GM23248 (cell line): ENCODE measurements around the gene CST9. TPM values are rescaled to one million over a fixed set of nuclear protein-coding genes. Genes with fewer than 3 reads are reported as not detected.

ENCODE experiments used
- DNase-seq: peaks from one replicate; pipeline ENCODE4 v3.0.0-alpha.2; 2015
- H2AFZ ChIP-seq: fragments of 200-600 bp; sonication (generic); 2 replicates; pipeline ENCODE4 v1.6.1; 2016; ENCODE audit warnings: antibody characterized with exemption
- H3F3A ChIP-seq: fragments of 200-600 bp; sonication (generic); 2 replicates; pipeline ENCODE4 v1.6.1; 2016; ENCODE audit warnings: mild to moderate bottlenecking, antibody characterized with exemption, mixed run types; ENCODE audit not compliant: insufficient read depth
- H3K27ac ChIP-seq: fragments of 200-600 bp; sonication (generic); 2 replicates; pipeline ENCODE4 v1.5.1; 2016; ENCODE audit warnings: mild to moderate bottlenecking
- H3K27me3 ChIP-seq: fragments of 200-600 bp; sonication (generic); replicated peaks from 2 replicates; pipeline ENCODE4 v1.6.1; 2016; ENCODE audit warnings: mild to moderate bottlenecking; ENCODE audit not compliant: insufficient read depth
- H3K36me3 ChIP-seq: fragments of 200-600 bp; sonication (generic); 2 replicates; pipeline ENCODE4 v1.6.1; 2016; ENCODE audit warnings: low read depth, mild to moderate bottlenecking
- H3K4me1 ChIP-seq: fragments of 200-600 bp; sonication (generic); 2 replicates; pipeline ENCODE4 v1.6.1; 2016; ENCODE audit warnings: mild to moderate bottlenecking; ENCODE audit not compliant: insufficient read depth
- H3K4me2 ChIP-seq: fragments of 200-600 bp; sonication (generic); one replicate; pipeline ENCODE4 v1.6.1; 2016; ENCODE audit warnings: mild to moderate bottlenecking; ENCODE audit not compliant: unreplicated experiment
- H3K4me3 ChIP-seq: fragments of 200-600 bp; sonication (generic); 2 replicates; pipeline ENCODE4 v1.5.1; 2016; ENCODE audit warnings: mild to moderate bottlenecking
- H3K79me2 ChIP-seq: fragments of 200-600 bp; sonication (generic); 2 replicates; pipeline ENCODE4 v1.6.1; 2016; ENCODE audit warnings: mild to moderate bottlenecking; ENCODE audit not compliant: insufficient read depth
- H3K9ac ChIP-seq: fragments of 200-600 bp; sonication (generic); 2 replicates; pipeline ENCODE4 v1.6.1; 2016; ENCODE audit warnings: mild to moderate bottlenecking
- H3K9me2 ChIP-seq: fragments of 200-600 bp; sonication (generic); 2 replicates; pipeline ENCODE4 v1.6.1; 2016; ENCODE audit warnings: mixed run types, mild to moderate bottlenecking, moderate library complexity; ENCODE audit not compliant: insufficient read depth
- H3K9me3 ChIP-seq: fragments of 200-600 bp; sonication (generic); one replicate; pipeline ENCODE4 v1.6.1; 2017; ENCODE audit warnings: low read depth
- H4K20me1 ChIP-seq: fragments of 200-600 bp; sonication (generic); 2 replicates; pipeline ENCODE4 v1.6.0; 2016; ENCODE audit not compliant: insufficient read depth
- EZH2 ChIP-seq: fragments of 200-600 bp; sonication (generic); IDR thresholded peaks from 2 replicates; pipeline ENCODE4 v1.6.1; 2018; ENCODE audit warnings: antibody characterized with exemption, mild to moderate bottlenecking; ENCODE audit not compliant: insufficient read depth, poor library complexity, severe bottlenecking
- EZH2phosphoT487 ChIP-seq: fragments of 200-600 bp; sonication (generic); IDR thresholded peaks from 2 replicates; pipeline ENCODE4 v1.6.1; 2018; ENCODE audit warnings: antibody characterized with exemption, moderate library complexity, mild to moderate bottlenecking, low read depth; ENCODE audit not compliant: insufficient read depth
- WGBS, 2 experiments: methylation state at CpG; one replicate each; pipeline ENCODE4 v1.1.6; 2015 to 2017; ENCODE audit warnings: low lambda C conversion rate in 2 of 2, low coverage in 1 of 2; ENCODE audit errors: missing lambda C conversion rate in 2 of 2; 5-methylcytosine and 5-hydroxymethylcytosine counted together
- in situ Hi-C: fragments of 300-500 bp; cut with MboI; formaldehyde crosslinking; loops from 2 replicates; pipeline ENCODE4 v1.15.0; 2020
- polyA plus RNA-seq: library from polyadenylated mRNA; unstranded; fragments of >200 nt; fragmentation: Nextera tagmentation; extraction: Ambion mirVana; gene quantifications from 2 replicates; pipeline ENCODE4 v1.2.1, GENCODE V29; 2016
- total RNA-seq: library from RNA; depleted of rRNA; stranded (reverse); fragments of >200 nt; shearing (Covaris generic); gene quantifications from 2 replicates; pipeline ENCODE4 v1.2.3, GENCODE V29; 2014

Gene CST9
- total and polyA plus RNA-seq, 2 experiments from 2014 or later = not detected

GRCh38 chr20:23613676-23614075, 8.0 kb upstream of the CST9 start:
- Histone ChIP-seq H2AFZ (no peak overlapping the region), H3K4me3 (no peak overlapping the region), H3K27me3 (peaks cover 3% of the 10 kb centered on the region; the same call in 1 of the 2 replicates), H3K9ac (no peak overlapping the region), H3K79me2 (no peaks in the 10 kb centered on the region), H4K20me1 (no peaks in the 10 kb centered on the region), H3K4me2 (no peak overlapping the region), H3F3A (no peaks in the 10 kb centered on the region), H3K9me3 (no peaks in the 10 kb centered on the region), H3K27ac (no peak overlapping the region), H3K4me1 (no peaks in the 10 kb centered on the region), H3K36me3 (no peaks in the 10 kb centered on the region), H3K9me2 (no peaks in the 10 kb centered on the region)
- TF ChIP-seq EZH2 = no peak
- TF ChIP-seq EZH2phosphoT487 = no peak
- in situ Hi-C loops = loop anchor here (10.0 kb wide), 1 partner anchor 169 kb away; no protein-coding TSS in a partner anchor
- no peak for DNase-seq

GRCh38 chr20:23612396-23612795, 6.7 kb upstream of the CST9 start:
- no peaks in the 10 kb centered on the region for H3K9me3 ChIP-seq
- no peaks in the 10 kb centered on the region for H3K4me1 ChIP-seq
- no peak overlapping the region for H3K27ac ChIP-seq
- no peaks in the 10 kb centered on the region for H3K27me3 ChIP-seq
- TF ChIP-seq EZH2phosphoT487 (no peak), EZH2 (no peak)
- H3K36me3 ChIP-seq = no peaks in the 10 kb centered on the region
- no peak overlapping the region for H2AFZ ChIP-seq
- no peaks in the 10 kb centered on the region for H3K9me2 ChIP-seq
- H3F3A ChIP-seq = no peaks in the 10 kb centered on the region
- H3K4me3 ChIP-seq = no peak overlapping the region
- no peaks in the 10 kb centered on the region for H4K20me1 ChIP-seq
- WGBS, 2 experiments = 5 to 8% methylated on average over 2 of the region's 2 CpGs
- in situ Hi-C loops = loop anchor here (10.0 kb wide), 1 partner anchor 168 kb away; no protein-coding TSS in a partner anchor
- no peak overlapping the region for H3K4me2 ChIP-seq
- H3K9ac ChIP-seq = no peak overlapping the region
- no peaks in the 10 kb centered on the region for H3K79me2 ChIP-seq
- no peak for DNase-seq

- in situ Hi-C loops = loop anchor here (10.0 kb wide), 1 partner anchor 165 kb away; no protein-coding TSS in a partner anchor
- TF ChIP-seq EZH2phosphoT487 = no peak
- DNase-seq = no peak
Measured at GRCh38 chr20:23609486-23610109, 3.9 kb upstream of the CST9 start.

GRCh38 chr20:23608251-23608846, 2.6 kb upstream of the CST9 start:
- Histone ChIP-seq H3K27ac (no peak overlapping the region), H3F3A (no peaks in the 10 kb centered on the region), H3K9ac (no peak overlapping the region), H3K4me2 (no peak overlapping the region), H3K79me2 (no peaks in the 10 kb centered on the region), H4K20me1 (no peaks in the 10 kb centered on the region), H3K4me3 (no peak overlapping the region), H3K9me3 (no peaks in the 10 kb centered on the region), H3K4me1 (no peaks in the 10 kb centered on the region), H3K9me2 (no peaks in the 10 kb centered on the region), H3K36me3 (no peaks in the 10 kb centered on the region), H3K27me3 (no peaks in the 10 kb centered on the region), H2AFZ (no peak overlapping the region)
- TF ChIP-seq EZH2 (no peak), EZH2phosphoT487 (no peak)
- in situ Hi-C loops = no loop called here
- DNase-seq = no peak
- 75 to 78% methylated on average over 18 of the region's 18 CpGs for WGBS, 2 experiments

More at GRCh38 chr20:23609486-23610109, 3.9 kb upstream of the CST9 start:
- Histone ChIP-seq H3K4me1 (no peaks in the 10 kb centered on the region), H3K9ac (no peak overlapping the region), H3K27ac (no peak overlapping the region), H3K79me2 (no peaks in the 10 kb centered on the region), H3K27me3 (no peaks in the 10 kb centered on the region), H3K4me3 (no peak overlapping the region), H3K9me3 (no peaks in the 10 kb centered on the region), H3F3A (no peaks in the 10 kb centered on the region), H3K9me2 (no peaks in the 10 kb centered on the region), H2AFZ (no peak overlapping the region), H3K36me3 (no peaks in the 10 kb centered on the region), H3K4me2 (no peak overlapping the region), H4K20me1 (no peaks in the 10 kb centered on the region)
- 74 to 83% methylated on average over 5 of the region's 5 CpGs for WGBS, 2 experiments
